DOHH2 (cell line): Measurements from ENCODE around the gene STARD13.

Source experiments
- H3F3A ChIP-seq: fragments of 200-600 bp; sonication (generic), shearing (Covaris generic); 2 replicates; pipeline ENCODE4 v1.6.0; 2016; ENCODE audit warnings: antibody characterized with exemption, mild to moderate bottlenecking; ENCODE audit not compliant: control insufficient read depth, insufficient read depth
- H3K27ac ChIP-seq: fragments of 200-600 bp; sonication (generic); 2 replicates; pipeline ENCODE4 v1.5.1; 2014; ENCODE audit warnings: low read depth, mild to moderate bottlenecking, low read length, moderate library complexity
- H3K27me3 ChIP-seq: fragments of 200-600 bp; sonication (generic); 2 replicates; pipeline ENCODE4 v1.6.1; 2014; ENCODE audit warnings: mild to moderate bottlenecking, low read length, mixed read lengths; ENCODE audit not compliant: control insufficient read depth
- H3K36me3 ChIP-seq: fragments of 200-600 bp; sonication (generic); 2 replicates; pipeline ENCODE4 v1.6.1; 2014; ENCODE audit warnings: mild to moderate bottlenecking, low read length, moderate library complexity, mixed read lengths; ENCODE audit not compliant: control insufficient read depth
- H3K4me1 ChIP-seq: fragments of 200-600 bp; sonication (generic); 2 replicates; pipeline ENCODE4 v1.6.1; 2014; ENCODE audit warnings: mild to moderate bottlenecking, low read length, mixed read lengths; ENCODE audit not compliant: control insufficient read depth
- H3K4me2 ChIP-seq: fragments of 200-600 bp; sonication (generic); 2 replicates; pipeline ENCODE4 v1.6.0; 2014; ENCODE audit warnings: mild to moderate bottlenecking, low read length, moderate library complexity
- H3K4me3 ChIP-seq: fragments of 200-600 bp; sonication (generic); 2 replicates; pipeline ENCODE4 v1.5.1; 2014; ENCODE audit warnings: mild to moderate bottlenecking, low read length, mixed read lengths
- H3K79me2 ChIP-seq: fragments of 200-600 bp; sonication (generic); 2 replicates; pipeline ENCODE4 v1.6.1; 2014; ENCODE audit warnings: mild to moderate bottlenecking, low read length, mixed read lengths; ENCODE audit not compliant: control insufficient read depth
- H3K9me2 ChIP-seq: fragments of 200-600 bp; sonication (generic); replicated peaks from 2 replicates; pipeline ENCODE4 v1.6.1; 2014; ENCODE audit warnings: mild to moderate bottlenecking, low read length, mixed read lengths; ENCODE audit not compliant: control insufficient read depth
- H3K9me3 ChIP-seq: fragments of 200-600 bp; sonication (generic); 2 replicates; pipeline ENCODE4 v1.6.1; 2014; ENCODE audit warnings: antibody characterized with exemption, low read length, mixed read lengths; ENCODE audit not compliant: control insufficient read depth, insufficient read depth
- H4K20me1 ChIP-seq: fragments of 200-600 bp; sonication (generic); 2 replicates; pipeline ENCODE4 v1.6.0; 2014; ENCODE audit warnings: low read depth, mild to moderate bottlenecking, antibody characterized with exemption, low read length, moderate library complexity; ENCODE audit not compliant: control insufficient read depth, insufficient read depth
- CTCF ChIP-seq: fragments of 200-600 bp; sonication (generic); IDR thresholded peaks from one replicate; pipeline ENCODE4 v1.5.1; 2014; ENCODE audit warnings: antibody characterized with exemption, mild to moderate bottlenecking, low read depth, low read length; ENCODE audit not compliant: poor library complexity, severe bottlenecking
- EZH2phosphoT487 ChIP-seq: fragments of 200-600 bp; sonication (generic); IDR thresholded peaks from 2 replicates; pipeline ENCODE4 v1.6.1; 2017; ENCODE audit warnings: borderline replicate concordance, mild to moderate bottlenecking, antibody characterized with exemption, low read length, moderate library complexity, mixed read lengths

Gene STARD13

GRCh38 chr13:33217256-33217655 is 68.3 kb downstream of the STARD13 start:
- H3K4me1 ChIP-seq = no peaks in the 10 kb centered on the region
- H3K36me3 ChIP-seq = no peaks in the 10 kb centered on the region
- peaks cover 5% of the 10 kb centered on the region for H3K27me3 ChIP-seq
- TF ChIP-seq EZH2phosphoT487 (no peak), CTCF (no peak)
- no peak overlapping the region for H3K4me3 ChIP-seq
- no peaks in the 10 kb centered on the region for H4K20me1 ChIP-seq
- no peaks in the 10 kb centered on the region for H3F3A ChIP-seq
- H3K27ac ChIP-seq = no peak overlapping the region
- no peaks in the 10 kb centered on the region for H3K9me3 ChIP-seq
- no peaks in the 10 kb centered on the region for H3K9me2 ChIP-seq
- no peak overlapping the region for H3K4me2 ChIP-seq
- no peaks in the 10 kb centered on the region for H3K79me2 ChIP-seq

GRCh38 chr13:33213797-33214196 is 71.8 kb downstream of the STARD13 start:
- Histone ChIP-seq H3K79me2 (no peaks in the 10 kb centered on the region), H3K27ac (no peak overlapping the region), H4K20me1 (no peaks in the 10 kb centered on the region), H3K4me1 (no peaks in the 10 kb centered on the region), H3K4me3 (no peak overlapping the region), H3K4me2 (no peak overlapping the region), H3F3A (no peaks in the 10 kb centered on the region), H3K36me3 (no peaks in the 10 kb centered on the region), H3K9me3 (no peaks in the 10 kb centered on the region), H3K27me3 (peaks cover 10% of the 10 kb centered on the region), H3K9me2 (no peaks in the 10 kb centered on the region)
- TF ChIP-seq CTCF (no peak), EZH2phosphoT487 (no peak)

GRCh38 chr13:33213024-33213768 is 72.4 kb downstream of the STARD13 start:
- H3K9me3 ChIP-seq = no peaks in the 10 kb centered on the region
- no peaks in the 10 kb centered on the region for H3F3A ChIP-seq
- peaks cover 10% of the 10 kb centered on the region for H3K27me3 ChIP-seq
- H3K27ac ChIP-seq = no peak overlapping the region
- no peak overlapping the region for H3K4me3 ChIP-seq
- H3K36me3 ChIP-seq = no peaks in the 10 kb centered on the region
- TF ChIP-seq EZH2phosphoT487 = no peak
- TF ChIP-seq CTCF = no peak
- H4K20me1 ChIP-seq = no peaks in the 10 kb centered on the region
- H3K4me2 ChIP-seq = no peak overlapping the region
- H3K9me2 ChIP-seq = no peaks in the 10 kb centered on the region
- H3K4me1 ChIP-seq = no peaks in the 10 kb centered on the region
- no peaks in the 10 kb centered on the region for H3K79me2 ChIP-seq
